ENCODE measurements around the gene GPALPP1.

Gene GPALPP1

DNA sequence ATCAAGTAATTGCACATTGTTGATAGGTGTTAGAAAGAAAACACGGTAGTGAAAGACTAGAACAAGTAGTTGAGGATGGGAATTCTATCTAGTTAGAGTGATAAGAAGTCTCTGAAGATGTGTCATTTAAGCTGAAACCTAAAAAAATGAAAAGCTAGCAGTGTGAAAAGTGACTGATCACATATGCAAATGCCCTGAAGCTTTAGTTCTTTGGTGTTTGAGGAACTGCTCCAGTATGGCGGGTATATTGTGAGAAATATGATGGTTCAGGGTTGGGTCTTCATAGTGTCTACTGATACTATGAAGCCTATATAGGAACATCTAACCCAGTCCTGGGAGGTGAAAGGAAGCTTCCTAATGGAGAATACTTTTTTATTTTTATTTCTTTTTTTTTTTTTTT is 45.0 kb downstream of the GPALPP1 start:
- no peaks in the 10 kb centered on the region for H3K9me3 ChIP-seq (ENCODE audit: control insufficient read depth, low read length)
- no peak overlapping the region for H3K14ac ChIP-seq (ENCODE audit: low read length in 2 of 2)
- H3K79me1 ChIP-seq (replicated peaks; ENCODE audit: low read length, poor library complexity, severe bottlenecking), result no peaks in the 10 kb centered on the region
- DNase-seq, result no peak
- H3K4me3 ChIP-seq (ENCODE audit: insufficient read depth in 1 of 2, low read depth in 1 of 2, low read length in 2 of 2), result no peak overlapping the region
- no peak overlapping the region for H3K4ac ChIP-seq (ENCODE audit: low read depth in 1 of 2, low read length in 2 of 2)
- H3K18ac ChIP-seq (ENCODE audit: low read depth in 1 of 2, low read length in 2 of 2), result no peak overlapping the region
- H3K4me2 ChIP-seq (ENCODE audit: low read length, poor library complexity, severe bottlenecking), result no peak overlapping the region
- no peaks in the 10 kb centered on the region for H3K27me3 ChIP-seq (ENCODE audit: control insufficient read depth in 1 of 2, insufficient read depth in 1 of 2, low read length in 2 of 2)
- no peak overlapping the region for H2BK15ac ChIP-seq (ENCODE audit: low read depth, poor library complexity, severe bottlenecking)
- no peak overlapping the region for H2BK12ac ChIP-seq (ENCODE audit: low read length in 2 of 2)
- WGBS, result over 99% methylated on average over 2 of the region's 2 CpGs
- H2BK5ac ChIP-seq (ENCODE audit: low read depth, low read length, poor library complexity, severe bottlenecking), result no peak overlapping the region
- H2AFZ ChIP-seq (ENCODE audit: low read depth, low read length), result no peak overlapping the region
- no peak overlapping the region for H2BK120ac ChIP-seq (ENCODE audit: low read depth, low read length)
- no peak overlapping the region for H3K27ac ChIP-seq (ENCODE audit: low read length, poor library complexity, severe bottlenecking)
- no peak overlapping the region for H3K9ac ChIP-seq (ENCODE audit: low read length)
- H3K4me1 ChIP-seq (ENCODE audit: control insufficient read depth, insufficient read depth, low read depth, low read length), result no peaks in the 10 kb centered on the region
- H3K23ac ChIP-seq (ENCODE audit: low read length in 2 of 2), result no peak overlapping the region
- H3K36me3 ChIP-seq (ENCODE audit: control insufficient read depth in 1 of 2, insufficient read depth in 2 of 2, low read depth in 1 of 2, low read length in 2 of 2), result peaks cover 4 to 32% of the 10 kb centered on the region in 2 experiments
- no peak overlapping the region for H4K91ac ChIP-seq (ENCODE audit: low read length)
- no peak overlapping the region for H4K8ac ChIP-seq (ENCODE audit: low read length)
- H2AK5ac ChIP-seq (ENCODE audit: low read length, severe bottlenecking), result no peak overlapping the region

GRCh38 chr13:45036206-45036605 is 46.9 kb downstream of the GPALPP1 start:
- Histone ChIP-seq H3K4me2 (ENCODE audit: low read length, poor library complexity, severe bottlenecking) (no peak overlapping the region), H4K91ac (ENCODE audit: low read length) (no peak overlapping the region), H3K14ac (ENCODE audit: low read length in 2 of 2) (no peak overlapping the region), H3K36me3 (ENCODE audit: control insufficient read depth in 1 of 2, insufficient read depth in 2 of 2, low read depth in 1 of 2, low read length in 2 of 2) (peaks cover 4 to 32% of the 10 kb centered on the region in 2 experiments), H3K4me3 (ENCODE audit: insufficient read depth in 1 of 2, low read depth in 1 of 2, low read length in 2 of 2) (no peak overlapping the region), H3K18ac (ENCODE audit: low read depth in 1 of 2, low read length in 2 of 2) (no peak overlapping the region), H2AFZ (ENCODE audit: low read depth, low read length) (no peak overlapping the region), H3K79me1 (replicated peaks; ENCODE audit: low read length, poor library complexity, severe bottlenecking) (no peaks in the 10 kb centered on the region), H2BK5ac (ENCODE audit: low read depth, low read length, poor library complexity, severe bottlenecking) (no peak overlapping the region), H3K4ac (ENCODE audit: low read depth in 1 of 2, low read length in 2 of 2) (no peak overlapping the region), H3K27ac (ENCODE audit: low read length, poor library complexity, severe bottlenecking) (no peak overlapping the region), H3K9me3 (ENCODE audit: control insufficient read depth, low read length) (no peaks in the 10 kb centered on the region), H3K27me3 (ENCODE audit: control insufficient read depth in 1 of 2, insufficient read depth in 1 of 2, low read length in 2 of 2) (no peaks in the 10 kb centered on the region), H2BK120ac (ENCODE audit: low read depth, low read length) (no peak overlapping the region), H3K9ac (ENCODE audit: low read length) (no peak overlapping the region), H2BK15ac (ENCODE audit: low read depth, poor library complexity, severe bottlenecking) (no peak overlapping the region), H3K23ac (ENCODE audit: low read length in 2 of 2) (no peak overlapping the region), H3K4me1 (ENCODE audit: control insufficient read depth, insufficient read depth, low read depth, low read length) (no peaks in the 10 kb centered on the region), H2AK5ac (ENCODE audit: low read length, severe bottlenecking) (no peak overlapping the region), H4K8ac (ENCODE audit: low read length) (no peak overlapping the region), H2BK12ac (ENCODE audit: low read length in 2 of 2) (no peak overlapping the region)
- no peak for DNase-seq

DNA sequence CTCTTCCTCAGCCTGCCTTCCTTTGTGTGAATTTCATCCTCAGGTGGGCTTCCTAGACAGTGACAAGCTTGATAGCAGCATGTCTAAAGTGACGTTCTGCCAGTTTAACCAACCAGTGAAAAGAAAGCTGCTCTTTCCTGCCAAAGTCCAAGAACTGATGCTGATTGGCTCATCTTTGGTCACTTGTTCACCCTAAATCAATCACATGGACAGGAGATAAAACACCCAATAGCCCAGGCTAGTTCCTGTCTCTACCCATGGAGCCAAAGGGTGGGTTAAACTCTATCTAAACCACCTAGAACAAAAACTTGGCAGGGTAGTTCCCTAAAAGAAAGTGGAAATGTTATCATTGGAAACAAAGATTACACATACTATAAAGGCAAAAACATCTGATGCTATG is 50.8 kb downstream of the GPALPP1 start:
- Histone ChIP-seq H2BK5ac (ENCODE audit: low read depth, low read length, poor library complexity, severe bottlenecking) (no peak overlapping the region), H2BK12ac (ENCODE audit: low read length in 2 of 2) (peak overlapping the region in 1 of 2 experiments; percentile 51), H3K27ac (ENCODE audit: low read length, poor library complexity, severe bottlenecking) (no peak overlapping the region), H3K14ac (ENCODE audit: low read length in 2 of 2) (no peak overlapping the region), H3K4me2 (ENCODE audit: low read length, poor library complexity, severe bottlenecking) (no peak overlapping the region), H3K9ac (ENCODE audit: low read length) (no peak overlapping the region), H3K4ac (ENCODE audit: low read depth in 1 of 2, low read length in 2 of 2) (no peak overlapping the region), H4K91ac (ENCODE audit: low read length) (no peak overlapping the region), H3K18ac (ENCODE audit: low read depth in 1 of 2, low read length in 2 of 2) (no peak overlapping the region), H2BK120ac (ENCODE audit: low read depth, low read length) (no peak overlapping the region), H3K79me1 (replicated peaks; ENCODE audit: low read length, poor library complexity, severe bottlenecking) (no peaks in the 10 kb centered on the region), H2AK5ac (ENCODE audit: low read length, severe bottlenecking) (peak overlapping the region; percentile 89), H3K27me3 (ENCODE audit: control insufficient read depth in 1 of 2, insufficient read depth in 1 of 2, low read length in 2 of 2) (no peaks in the 10 kb centered on the region), H3K36me3 (ENCODE audit: control insufficient read depth in 1 of 2, insufficient read depth in 2 of 2, low read depth in 1 of 2, low read length in 2 of 2) (peaks cover 4 to 17% of the 10 kb centered on the region in 2 experiments), H3K9me3 (ENCODE audit: control insufficient read depth, low read length) (no peaks in the 10 kb centered on the region), H2AFZ (ENCODE audit: low read depth, low read length) (no peak overlapping the region), H3K23ac (ENCODE audit: low read length in 2 of 2) (no peak overlapping the region), H3K4me1 (ENCODE audit: control insufficient read depth, insufficient read depth, low read depth, low read length) (no peaks in the 10 kb centered on the region), H4K8ac (ENCODE audit: low read length) (no peak overlapping the region), H2BK15ac (ENCODE audit: low read depth, poor library complexity, severe bottlenecking) (no peak overlapping the region), H3K4me3 (ENCODE audit: insufficient read depth in 1 of 2, low read depth in 1 of 2, low read length in 2 of 2) (no peak overlapping the region)
- WGBS, result 97% methylated on average over 1 of the region's 1 CpG
- no peak for DNase-seq

- Histone ChIP-seq H4K91ac (ENCODE audit: low read length) (no peak overlapping the region), H2BK15ac (ENCODE audit: low read depth, poor library complexity, severe bottlenecking) (no peak overlapping the region), H4K8ac (ENCODE audit: low read length) (no peak overlapping the region), H3K23ac (ENCODE audit: low read length in 2 of 2) (no peak overlapping the region), H2BK12ac (ENCODE audit: low read length in 2 of 2) (no peak overlapping the region), H3K27me3 (ENCODE audit: control insufficient read depth in 1 of 2, insufficient read depth in 1 of 2, low read length in 2 of 2) (no peaks in the 10 kb centered on the region), H3K36me3 (ENCODE audit: control insufficient read depth in 1 of 2, insufficient read depth in 2 of 2, low read depth in 1 of 2, low read length in 2 of 2) (peaks cover 4 to 17% of the 10 kb centered on the region in 2 experiments), H2BK120ac (ENCODE audit: low read depth, low read length) (no peak overlapping the region), H3K4me1 (ENCODE audit: control insufficient read depth, insufficient read depth, low read depth, low read length) (no peaks in the 10 kb centered on the region), H3K18ac (ENCODE audit: low read depth in 1 of 2, low read length in 2 of 2) (no peak overlapping the region), H3K4me2 (ENCODE audit: low read length, poor library complexity, severe bottlenecking) (no peak overlapping the region), H3K9me3 (ENCODE audit: control insufficient read depth, low read length) (no peaks in the 10 kb centered on the region), H2AFZ (ENCODE audit: low read depth, low read length) (no peak overlapping the region), H3K4me3 (ENCODE audit: insufficient read depth in 1 of 2, low read depth in 1 of 2, low read length in 2 of 2) (no peak overlapping the region), H3K27ac (ENCODE audit: low read length, poor library complexity, severe bottlenecking) (no peak overlapping the region), H3K9ac (ENCODE audit: low read length) (no peak overlapping the region), H3K14ac (ENCODE audit: low read length in 2 of 2) (no peak overlapping the region), H2BK5ac (ENCODE audit: low read depth, low read length, poor library complexity, severe bottlenecking) (no peak overlapping the region), H3K79me1 (replicated peaks; ENCODE audit: low read length, poor library complexity, severe bottlenecking) (no peaks in the 10 kb centered on the region), H2AK5ac (ENCODE audit: low read length, severe bottlenecking) (no peak overlapping the region), H3K4ac (ENCODE audit: low read depth in 1 of 2, low read length in 2 of 2) (no peak overlapping the region)
- DNase-seq, result no peak
- 61% methylated on average over 3 of the region's 3 CpGs for WGBS
Observed at GRCh38 chr13:45040622-45041021, 51.3 kb downstream of the GPALPP1 start.

Measured in mesenchymal stem cell (in vitro differentiated cells and primary cell).